ENCODE measurements around the gene ZBTB39.

The ZBTB39 gene

DNA sequence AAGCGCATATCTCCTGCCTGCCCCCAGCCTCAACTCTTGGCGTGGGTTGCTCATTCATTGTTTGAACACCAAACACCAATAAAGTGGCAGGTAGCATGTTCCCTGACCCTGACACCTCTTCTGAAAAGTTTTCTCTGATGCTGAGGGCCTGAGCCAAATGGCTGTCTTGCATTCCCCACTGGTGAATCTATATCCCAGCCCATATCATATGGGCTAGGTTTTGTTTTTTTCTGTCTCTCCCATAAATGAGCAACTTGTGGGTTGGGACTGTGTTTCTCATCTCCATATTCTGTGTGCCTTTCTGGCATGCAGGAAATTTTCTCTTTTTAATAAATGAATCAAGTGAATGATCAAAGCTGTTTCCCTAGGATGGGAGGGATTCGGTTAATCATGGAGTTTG lies 38.5 kb upstream of the ZBTB39 start:
- H3K4me3 ChIP-seq (ENCODE audit: low read depth, low read length): no peak overlapping the region
- POLR2A ChIA-PET: no interaction called here
- CTCF ChIA-PET: interaction anchor here (11.0 to 13.2 kb wide), 2 partner anchors 15 to 37 kb away, joined by 92 to 164 read pairs; partner anchors contain the start of gene ZBTB39
- TF ChIP-seq, protein P1, sequence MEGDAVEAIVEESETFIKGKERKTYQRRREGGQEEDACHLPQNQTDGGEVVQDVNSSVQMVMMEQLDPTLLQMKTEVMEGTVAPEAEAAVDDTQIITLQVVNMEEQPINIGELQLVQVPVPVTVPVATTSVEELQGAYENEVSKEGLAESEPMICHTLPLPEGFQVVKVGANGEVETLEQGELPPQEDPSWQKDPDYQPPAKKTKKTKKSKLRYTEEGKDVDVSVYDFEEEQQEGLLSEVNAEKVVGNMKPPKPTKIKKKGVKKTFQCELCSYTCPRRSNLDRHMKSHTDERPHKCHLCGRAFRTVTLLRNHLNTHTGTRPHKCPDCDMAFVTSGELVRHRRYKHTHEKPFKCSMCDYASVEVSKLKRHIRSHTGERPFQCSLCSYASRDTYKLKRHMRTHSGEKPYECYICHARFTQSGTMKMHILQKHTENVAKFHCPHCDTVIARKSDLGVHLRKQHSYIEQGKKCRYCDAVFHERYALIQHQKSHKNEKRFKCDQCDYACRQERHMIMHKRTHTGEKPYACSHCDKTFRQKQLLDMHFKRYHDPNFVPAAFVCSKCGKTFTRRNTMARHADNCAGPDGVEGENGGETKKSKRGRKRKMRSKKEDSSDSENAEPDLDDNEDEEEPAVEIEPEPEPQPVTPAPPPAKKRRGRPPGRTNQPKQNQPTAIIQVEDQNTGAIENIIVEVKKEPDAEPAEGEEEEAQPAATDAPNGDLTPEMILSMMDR (IDR thresholded peaks at IDR 0.05; ENCODE audit: insufficient read depth, low read length, missing control alignments): no peak
- DNase-seq (ENCODE audit: low read depth, low spot score): no peak

DNA sequence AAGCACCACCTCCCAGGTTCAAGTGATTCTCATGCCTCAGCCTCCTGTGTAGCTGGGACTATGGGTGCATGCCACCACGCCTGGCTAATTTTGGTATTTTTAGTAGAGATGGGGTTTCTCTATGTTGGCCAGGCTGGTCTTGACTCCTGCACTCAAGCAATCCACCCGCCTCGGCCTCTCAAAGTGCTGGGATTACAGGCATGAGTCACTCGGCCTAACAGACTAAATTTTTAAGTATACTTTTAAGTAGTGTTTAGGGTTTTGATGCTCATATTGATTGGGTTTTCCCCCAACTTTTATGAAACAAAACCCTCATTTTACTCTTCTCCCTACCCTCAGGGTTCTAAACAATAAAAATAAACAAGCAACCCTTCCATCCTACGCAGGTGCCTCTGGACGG lies 38.1 kb upstream of the ZBTB39 start:
- TF ChIP-seq, protein P1 (IDR thresholded peaks at IDR 0.05; ENCODE audit: insufficient read depth, low read length, missing control alignments): no peak
- DNase-seq (ENCODE audit: low read depth, low spot score): no peak
- POLR2A ChIA-PET: no interaction called here

GRCh38 chr12:57042695-57043094 lies 36.3 kb upstream of the ZBTB39 start:
- ChIA-PET CTCF (interaction anchor here (1.1 to 13.2 kb wide), 2 partner anchors 10 to 17 kb away, joined by 3 to 164 read pairs; no protein-coding TSS in a partner anchor), POLR2A (no interaction called here)
- TF ChIP-seq, protein P1 (IDR thresholded peaks at IDR 0.05; ENCODE audit: insufficient read depth, low read length, missing control alignments): no peak
- H3K4me3 ChIP-seq (ENCODE audit: low read depth, low read length): no peak overlapping the region
- DNase-seq (ENCODE audit: low read depth, low spot score): no peak

More for the DNA sequence above, 38.1 kb upstream of the ZBTB39 start:
- CTCF ChIA-PET: interaction anchor here (1.4 to 13.2 kb wide), 3 partner anchors 16 to 43 kb away, joined by 4 to 164 read pairs (median 92); partner anchors contain the start of gene ZBTB39
- no peak overlapping the region for H3K4me3 ChIP-seq (ENCODE audit: low read depth, low read length)

GRCh38 chr12:57040750-57041149 lies 34.4 kb upstream of the ZBTB39 start:
- H3K4me3 ChIP-seq (ENCODE audit: low read depth, low read length): no peak overlapping the region
- TF ChIP-seq, protein P1 (IDR thresholded peaks at IDR 0.05; ENCODE audit: insufficient read depth, low read length, missing control alignments): no peak
- ChIA-PET POLR2A (no interaction called here), CTCF (interaction anchor here (0.8 to 13.2 kb wide), 7 partner anchors 9 to 39 kb away, joined by 3 to 164 read pairs (median 3); partner anchors contain the start of genes MYO1A and ZBTB39)
- no peak for DNase-seq (ENCODE audit: low read depth, low spot score)

- no peak overlapping the region for H3K4me3 ChIP-seq (ENCODE audit: low read depth, low read length)
- CTCF ChIA-PET: interaction anchor here (0.8 to 13.2 kb wide), 5 partner anchors 10 to 38 kb away, joined by 3 to 164 read pairs (median 4); partner anchors contain the start of genes MYO1A and ZBTB39
- POLR2A ChIA-PET: no interaction called here
- no peak for DNase-seq (ENCODE audit: low read depth, low spot score)
- TF ChIP-seq, protein P1 (IDR thresholded peaks at IDR 0.05; ENCODE audit: insufficient read depth, low read length, missing control alignments): no peak
Measured at GRCh38 chr12:57040211-57040610, 33.9 kb upstream of the ZBTB39 start.

- H3K4me3 ChIP-seq (ENCODE audit: low read depth, low read length): no peak overlapping the region
- DNase-seq (ENCODE audit: low read depth, low spot score): no peak
- TF ChIP-seq, protein P1 (IDR thresholded peaks at IDR 0.05; ENCODE audit: insufficient read depth, low read length, missing control alignments): no peak
- ChIA-PET POLR2A (no interaction called here), CTCF (interaction anchor here (1.1 to 1.6 kb wide), 3 partner anchors 22 to 34 kb away, joined by 3 read pairs; no protein-coding TSS in a partner anchor)
Measured at GRCh38 chr12:57039016-57039798, 32.9 kb upstream of the ZBTB39 start.

All from AG04449 (cell line).